ENCODE data around the gene AZI2.

AZI2 gene

DNA sequence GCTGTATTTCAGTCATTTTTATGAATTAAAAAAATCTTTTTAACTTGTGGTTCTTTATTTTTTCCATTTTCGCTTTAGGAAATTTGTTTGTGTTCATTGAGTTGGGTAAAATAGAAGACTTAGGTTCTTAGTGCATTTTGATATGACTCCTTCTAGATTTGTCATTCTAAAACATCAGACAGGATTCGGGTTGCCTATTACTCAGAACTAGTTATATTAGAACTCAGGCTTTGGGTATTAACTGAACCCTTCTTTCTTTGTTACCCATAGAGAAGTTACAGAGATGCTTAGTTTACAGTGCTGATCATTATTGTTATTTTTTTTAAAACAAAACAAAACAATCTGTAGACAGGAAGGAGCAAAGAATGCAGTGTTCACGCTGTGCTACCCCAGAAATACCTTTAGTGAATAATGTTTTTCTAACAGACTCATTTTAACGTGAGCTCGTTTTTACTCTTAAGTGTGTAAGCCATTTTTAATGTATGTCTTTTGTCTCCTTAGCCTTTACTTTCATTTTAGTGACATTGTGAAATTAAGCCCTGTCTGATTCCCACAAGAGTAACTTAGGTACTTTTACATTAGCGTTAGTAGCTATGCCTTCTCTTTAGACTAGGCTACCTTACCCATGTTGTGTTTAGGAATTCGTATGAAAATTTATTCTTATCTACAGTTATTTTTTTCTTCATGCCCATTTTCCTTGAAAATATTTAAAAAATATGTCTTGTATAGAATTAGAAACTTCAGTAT lies 53.8 kb downstream of the AZI2 start:
- no peak overlapping the region; a peak in 1 of 22 replicates for H3K27ac ChIP-seq
- H3K36me3 ChIP-seq = peaks cover 15 to 38% (median 28%) of the 10 kb centered on the region in 11 experiments
- peaks cover 5 to 24% (median 17%) of the 10 kb centered on the region in 11 experiments; a peak in 21 of 22 replicates for H3K9me3 ChIP-seq (replicated peaks in 1 of 11)
- no peak overlapping the region for H3K9ac ChIP-seq
- no peak overlapping the region for H3K4me3 ChIP-seq
- H3K4me1 ChIP-seq = peaks cover 0 to 13% (median 0%) of the 10 kb centered on the region in 10 experiments; a peak in 5 of 20 replicates
- no peaks in the 10 kb centered on the region for H3K27me3 ChIP-seq
- no peak for TF ChIP-seq Cebpa-rat (IDR thresholded peaks at IDR 0.05)
- no peak overlapping the region for H3K4me2 ChIP-seq
- H4K20me1 ChIP-seq = no peaks in the 10 kb centered on the region; a peak in 1 of 22 replicates

GRCh38 chr3:28292622-28293021 lies 56.0 kb downstream of the AZI2 start:
- H3K9ac ChIP-seq = no peak overlapping the region
- H3K27me3 ChIP-seq = no peaks in the 10 kb centered on the region
- peaks cover 0 to 13% (median 0%) of the 10 kb centered on the region in 10 experiments; a peak in 5 of 20 replicates for H3K4me1 ChIP-seq
- 0 out of 22 replicates have a peak, but pooled peaks of 1 of the 11 experiments have one; percentile 18 for TF ChIP-seq Cebpa-rat (IDR thresholded peaks at IDR 0.05)
- no peak overlapping the region for H3K4me3 ChIP-seq
- peaks cover 15 to 36% (median 29%) of the 10 kb centered on the region in 11 experiments for H3K36me3 ChIP-seq
- H4K20me1 ChIP-seq = no peaks in the 10 kb centered on the region
- H3K27ac ChIP-seq = no peak overlapping the region
- H3K9me3 ChIP-seq (replicated peaks in 1 of 11) = peaks cover 5 to 24% (median 17%) of the 10 kb centered on the region in 11 experiments; a peak in 21 of 22 replicates
- H3K4me2 ChIP-seq = no peak overlapping the region

DNA sequence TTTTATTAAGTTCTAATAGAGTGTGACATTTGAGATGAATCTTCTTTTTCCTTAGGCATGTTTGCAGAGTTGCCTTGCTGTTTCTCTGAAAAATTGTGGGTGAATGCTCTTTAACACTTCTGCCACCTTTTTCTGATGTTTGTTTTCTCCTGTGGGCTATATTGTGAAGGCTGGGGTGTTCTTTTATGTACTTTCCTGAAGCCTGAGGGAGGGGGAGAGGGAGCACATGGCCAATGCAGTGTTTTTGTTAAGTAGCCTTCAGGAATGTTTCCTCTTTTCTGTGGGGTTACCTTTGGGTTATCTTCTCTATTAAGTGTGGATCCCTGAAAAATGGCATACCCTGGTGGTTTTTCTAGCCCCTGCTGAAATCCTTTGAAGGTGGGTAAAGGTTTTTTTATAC lies 57.0 kb downstream of the AZI2 start:
- TF ChIP-seq Cebpa-rat (IDR thresholded peaks at IDR 0.05) = no peak
- Histone ChIP-seq H3K4me2 (no peak overlapping the region), H3K27me3 (no peaks in the 10 kb centered on the region), H4K20me1 (peaks cover 0 to 5% (median 0%) of the 10 kb centered on the region in 11 experiments; a peak in 1 of 22 replicates), H3K4me3 (no peak overlapping the region), H3K36me3 (peaks cover 11 to 36% (median 20%) of the 10 kb centered on the region in 11 experiments), H3K27ac (no peak overlapping the region), H3K9me3 (replicated peaks in 1 of 11) (peaks cover 5 to 24% (median 17%) of the 10 kb centered on the region in 11 experiments; a peak in 21 of 22 replicates), H3K4me1 (peaks cover 0 to 17% (median 6%) of the 10 kb centered on the region in 10 experiments; a peak in 10 of 20 replicates), H3K9ac (no peak overlapping the region)

- H3K9ac ChIP-seq = no peak overlapping the region
- H3K36me3 ChIP-seq = peaks cover 11 to 36% (median 20%) of the 10 kb centered on the region in 11 experiments
- H3K27me3 ChIP-seq = no peaks in the 10 kb centered on the region
- no peak overlapping the region for H3K4me3 ChIP-seq
- no peak overlapping the region for H3K4me2 ChIP-seq
- peaks cover 0 to 13% (median 6%) of the 10 kb centered on the region in 10 experiments; a peak in 10 of 20 replicates for H3K4me1 ChIP-seq
- peaks cover 0 to 5% (median 0%) of the 10 kb centered on the region in 11 experiments; a peak in 1 of 22 replicates for H4K20me1 ChIP-seq
- peaks cover 5 to 24% (median 17%) of the 10 kb centered on the region in 11 experiments; a peak in 21 of 22 replicates for H3K9me3 ChIP-seq (replicated peaks in 1 of 11)
- no peak for TF ChIP-seq Cebpa-rat (IDR thresholded peaks at IDR 0.05)
- no peak overlapping the region for H3K27ac ChIP-seq
Observed at GRCh38 chr3:28290863-28291300, 57.7 kb downstream of the AZI2 start.

DNA sequence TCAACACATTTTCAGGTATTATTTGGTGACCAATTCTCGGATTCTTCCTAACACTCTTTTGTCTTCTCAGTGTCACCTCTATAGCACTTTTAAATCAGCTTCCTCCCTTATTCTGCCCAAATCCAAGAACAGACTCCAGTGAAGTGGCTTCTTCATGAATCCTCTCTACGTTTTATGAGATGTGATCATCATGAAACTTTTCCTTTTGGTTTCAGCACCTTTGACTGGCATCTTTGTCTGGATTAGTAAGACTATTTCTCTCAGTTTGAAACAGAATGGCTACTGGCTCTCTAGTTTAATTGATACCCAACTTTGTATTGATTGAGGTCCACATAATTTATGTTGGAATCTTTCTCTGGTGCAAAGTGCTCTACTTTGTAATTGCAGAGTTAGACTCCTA lies 61.6 kb downstream of the AZI2 start:
- H3K27ac ChIP-seq = no peak overlapping the region
- H4K20me1 ChIP-seq = peaks cover 0 to 5% (median 0%) of the 10 kb centered on the region in 11 experiments; a peak in 1 of 22 replicates
- no peak overlapping the region for H3K4me2 ChIP-seq
- no peaks in the 10 kb centered on the region for H3K27me3 ChIP-seq
- peaks cover 0 to 9% (median 6%) of the 10 kb centered on the region in 10 experiments; a peak in 7 of 20 replicates for H3K4me1 ChIP-seq
- no peak for TF ChIP-seq Cebpa-rat (IDR thresholded peaks at IDR 0.05)
- H3K4me3 ChIP-seq = no peak overlapping the region
- H3K9ac ChIP-seq = peak overlapping the region in 1 of 11 experiments; percentile 30; a peak in 1 of 22 replicates
- H3K9me3 ChIP-seq (replicated peaks in 1 of 11) = peaks cover 5 to 30% (median 18%) of the 10 kb centered on the region in 11 experiments; a peak in 21 of 22 replicates
- peaks cover 11 to 35% (median 21%) of the 10 kb centered on the region in 11 experiments for H3K36me3 ChIP-seq

GRCh38 chr3:28286595-28286994 lies 62.0 kb downstream of the AZI2 start:
- Histone ChIP-seq H3K27me3 (no peaks in the 10 kb centered on the region), H3K4me1 (peaks cover 0 to 9% (median 6%) of the 10 kb centered on the region in 10 experiments; a peak in 7 of 20 replicates), H3K27ac (no peak overlapping the region), H3K36me3 (peaks cover 11 to 30% (median 21%) of the 10 kb centered on the region in 11 experiments), H3K4me3 (no peak overlapping the region), H3K9me3 (replicated peaks in 1 of 11) (peaks cover 5 to 28% (median 16%) of the 10 kb centered on the region in 11 experiments; a peak in 21 of 22 replicates), H3K9ac (no peak overlapping the region), H4K20me1 (peaks cover 0 to 5% (median 0%) of the 10 kb centered on the region in 11 experiments; a peak in 1 of 22 replicates), H3K4me2 (no peak overlapping the region)
- TF ChIP-seq Cebpa-rat (IDR thresholded peaks at IDR 0.05) = no peak

DNA sequence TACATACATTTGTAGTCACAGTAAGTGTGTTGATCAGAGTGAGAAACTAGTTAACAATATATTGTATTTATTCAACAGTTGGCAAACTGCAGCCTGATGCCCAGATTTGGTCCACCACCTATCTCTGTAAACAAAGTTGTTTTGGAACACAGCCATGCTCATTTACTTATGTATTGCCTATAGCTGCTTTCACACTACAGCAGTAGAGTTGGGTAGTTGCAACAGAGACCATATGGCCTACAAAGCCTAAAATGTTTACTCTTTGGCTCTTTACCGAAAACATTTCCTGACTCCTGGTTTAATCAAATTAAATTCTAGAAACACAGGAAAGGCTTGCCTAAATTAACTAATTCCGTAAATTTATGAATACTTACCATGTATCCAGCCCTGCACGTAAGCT lies 67.8 kb downstream of the AZI2 start:
- no peak overlapping the region for H3K4me2 ChIP-seq
- peaks cover 3 to 48% (median 14%) of the 10 kb centered on the region in 11 experiments for H3K36me3 ChIP-seq

DNA sequence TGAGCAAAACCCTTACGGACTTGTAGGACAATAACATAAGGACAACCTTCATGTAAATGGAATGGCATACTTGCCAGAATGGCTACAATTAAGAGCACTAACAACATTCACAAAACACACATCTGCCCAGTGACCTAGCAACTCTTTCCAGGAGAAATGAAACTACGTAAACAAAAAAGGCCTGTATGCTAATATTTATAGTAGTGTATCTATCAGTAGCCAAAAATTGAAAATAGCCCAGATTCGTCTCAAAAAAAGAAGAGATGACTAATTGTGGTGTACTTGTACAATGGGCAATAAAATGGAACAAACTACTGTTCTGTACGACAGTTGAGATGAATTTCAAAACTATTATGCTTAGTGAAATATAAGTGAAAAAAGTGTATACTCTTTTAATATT lies 68.9 kb downstream of the AZI2 start:
- Histone ChIP-seq H3K9me3 (replicated peaks in 1 of 11) (peaks cover 12 to 25% (median 17%) of the 10 kb centered on the region in 11 experiments), H3K36me3 (peaks cover 13 to 58% (median 24%) of the 10 kb centered on the region in 11 experiments), H3K9ac (no peak overlapping the region), H3K27ac (no peak overlapping the region), H3K4me1 (peaks cover 4 to 24% (median 13%) of the 10 kb centered on the region in 10 experiments; a peak in 17 of 20 replicates), H4K20me1 (no peaks in the 10 kb centered on the region; a peak in 1 of 22 replicates), H3K4me2 (no peak overlapping the region), H3K27me3 (no peaks in the 10 kb centered on the region), H3K4me3 (no peak overlapping the region)
- TF ChIP-seq Cebpa-rat (IDR thresholded peaks at IDR 0.05) = no peak

More for the DNA sequence above, 67.8 kb downstream of the AZI2 start:
- Histone ChIP-seq H3K4me3 (no peak overlapping the region), H4K20me1 (no peaks in the 10 kb centered on the region; a peak in 1 of 22 replicates), H3K27me3 (no peaks in the 10 kb centered on the region), H3K9ac (no peak overlapping the region), H3K27ac (no peak overlapping the region), H3K9me3 (replicated peaks in 1 of 11) (peaks cover 2 to 15% (median 7%) of the 10 kb centered on the region in 11 experiments; a peak in 20 of 22 replicates), H3K4me1 (peaks cover 4 to 20% (median 12%) of the 10 kb centered on the region in 10 experiments; a peak in 17 of 20 replicates)
- no peak for TF ChIP-seq Cebpa-rat (IDR thresholded peaks at IDR 0.05)

DNA sequence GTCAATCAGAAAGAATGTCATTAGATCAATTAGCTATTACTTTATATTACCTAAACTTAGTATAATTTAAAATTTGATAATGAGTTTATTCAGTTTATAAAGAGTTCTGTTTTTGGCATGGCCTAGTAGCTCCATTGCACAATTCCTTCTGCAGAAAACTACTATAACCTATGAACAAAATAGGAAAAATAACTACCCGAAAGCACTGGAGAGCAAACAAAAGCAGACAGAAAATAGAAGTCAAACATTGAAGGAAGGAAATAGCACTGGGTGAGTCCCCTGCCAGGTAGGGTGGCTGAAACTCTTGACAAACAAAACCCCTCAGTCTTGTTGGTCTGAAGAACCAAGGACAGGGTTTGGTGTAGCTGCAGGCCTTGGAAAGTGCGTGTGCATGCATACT lies 69.7 kb downstream of the AZI2 start:
- peaks cover 20 to 33% (median 26%) of the 10 kb centered on the region in 11 experiments for H3K9me3 ChIP-seq (replicated peaks in 1 of 11)
- no peak for TF ChIP-seq Cebpa-rat (IDR thresholded peaks at IDR 0.05)
- H3K36me3 ChIP-seq = peaks cover 22 to 66% (median 33%) of the 10 kb centered on the region in 11 experiments
- no peaks in the 10 kb centered on the region; a peak in 1 of 22 replicates for H4K20me1 ChIP-seq
- H3K4me1 ChIP-seq = peaks cover 4 to 24% (median 13%) of the 10 kb centered on the region in 10 experiments; a peak in 17 of 20 replicates
- no peak overlapping the region for H3K4me3 ChIP-seq
- no peak overlapping the region for H3K9ac ChIP-seq
- peak overlapping the region in 1 of 11 experiments; percentile 19; a peak in 1 of 22 replicates for H3K4me2 ChIP-seq
- no peak overlapping the region for H3K27ac ChIP-seq
- no peaks in the 10 kb centered on the region for H3K27me3 ChIP-seq
